GM21737 (cell line): ENCODE measurements around the gene SETD1A.
A peak's percentile ranks its signal among the peaks of the same experiment; 100 is the strongest.
"Not testable (repeated sequence)": the region's sequence is repeated elsewhere in the genome, so short reads cannot be mapped to it uniquely, and the experiment has no call there.

ENCODE experiments used
- ATAC-seq: cut with Tn5 transposase; IDR thresholded peaks from one replicate; pipeline ENCODE4 v1.9.1; 2021; ENCODE audit warnings: mild to moderate bottlenecking, moderate library complexity; ENCODE audit not compliant: unreplicated experiment

The SETD1A gene

GRCh38 chr16:30928390-30928789 is 29.2 kb upstream of the SETD1A start:
- ATAC-seq: no peak

GRCh38 chr16:30929167-30929566 is 28.4 kb upstream of the SETD1A start:
- no peak for ATAC-seq

DNA sequence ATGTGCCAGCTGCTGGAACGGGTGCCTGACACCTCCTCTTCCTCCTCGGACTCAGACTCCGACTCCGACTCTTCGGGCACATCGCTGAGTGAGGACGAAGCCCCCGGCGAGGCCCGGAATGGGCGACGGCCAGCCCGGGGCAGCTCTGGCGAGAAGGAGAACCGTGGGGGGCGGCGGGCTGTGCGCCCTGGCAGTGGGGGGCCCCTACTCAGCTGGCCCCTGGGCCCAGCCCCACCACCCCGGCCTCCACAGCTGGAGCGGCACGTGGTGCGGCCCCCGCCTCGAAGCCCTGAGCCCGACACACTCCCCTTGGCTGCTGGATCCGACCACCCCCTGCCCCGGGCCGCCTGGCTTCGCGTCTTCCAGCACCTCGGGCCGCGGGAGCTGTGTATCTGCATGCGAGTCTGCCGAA is 27.4 kb upstream of the SETD1A start:
- ATAC-seq: no peak

- no peak for ATAC-seq
These were observed 26.4 kb upstream of the SETD1A start for GRCh38 chr16:30931068-30931650.

DNA sequence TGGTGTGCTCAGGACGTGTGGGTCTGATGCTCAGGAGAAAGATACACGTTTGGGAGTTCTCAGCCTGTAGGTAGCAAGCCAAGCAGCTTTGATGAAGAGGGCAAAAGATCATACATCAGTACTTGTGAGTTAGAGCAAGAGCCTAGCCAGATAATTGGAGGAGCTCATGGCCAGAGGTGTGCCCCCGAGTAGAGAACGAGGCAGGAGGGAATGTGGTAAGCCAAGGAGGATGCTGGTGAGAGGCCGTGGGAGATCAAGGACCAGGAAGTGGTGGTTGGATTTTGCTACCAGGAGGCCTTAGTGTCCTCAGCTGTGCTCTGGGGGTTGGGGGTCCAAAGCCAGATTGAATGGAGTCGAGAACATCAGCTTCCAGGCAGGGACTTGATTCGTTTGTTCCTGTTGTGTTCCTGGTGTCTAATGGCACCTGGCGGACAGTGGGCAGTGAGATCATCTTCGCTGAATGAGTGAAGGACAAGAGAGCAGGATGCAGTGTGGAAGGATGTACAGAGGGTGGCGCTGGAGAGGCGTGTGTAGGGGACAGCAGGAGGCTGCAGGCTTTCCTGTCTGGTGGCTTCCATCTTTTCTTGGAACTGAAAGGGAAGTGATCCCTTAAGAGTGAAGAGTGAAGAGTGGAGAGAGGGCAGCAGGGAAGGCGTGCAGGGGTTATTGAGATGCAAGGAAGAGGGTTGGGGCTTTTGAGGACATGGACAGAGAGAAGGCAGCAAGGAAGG is 22.6 kb upstream of the SETD1A start:
- no peak for ATAC-seq

DNA sequence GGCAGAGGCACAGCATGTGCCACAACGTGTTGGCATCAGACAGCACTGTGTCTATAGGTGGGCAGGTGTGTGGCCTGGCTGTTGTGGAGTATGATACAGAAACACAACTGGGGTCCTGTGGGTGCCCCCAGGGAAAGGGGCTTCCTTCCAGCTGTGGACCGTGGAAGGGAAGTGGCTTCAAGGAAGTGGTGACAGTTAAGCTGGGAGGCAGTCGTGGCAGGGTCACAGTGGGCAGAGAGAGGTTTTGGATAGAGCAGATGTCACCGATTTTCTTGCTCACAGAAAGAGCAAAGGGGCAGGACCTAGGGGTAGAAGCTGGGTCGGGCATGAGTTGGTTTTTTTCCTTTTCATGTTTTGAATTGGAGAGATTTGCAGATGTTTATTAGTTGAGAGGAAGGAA is 19.9 kb upstream of the SETD1A start:
- no peak for ATAC-seq

DNA sequence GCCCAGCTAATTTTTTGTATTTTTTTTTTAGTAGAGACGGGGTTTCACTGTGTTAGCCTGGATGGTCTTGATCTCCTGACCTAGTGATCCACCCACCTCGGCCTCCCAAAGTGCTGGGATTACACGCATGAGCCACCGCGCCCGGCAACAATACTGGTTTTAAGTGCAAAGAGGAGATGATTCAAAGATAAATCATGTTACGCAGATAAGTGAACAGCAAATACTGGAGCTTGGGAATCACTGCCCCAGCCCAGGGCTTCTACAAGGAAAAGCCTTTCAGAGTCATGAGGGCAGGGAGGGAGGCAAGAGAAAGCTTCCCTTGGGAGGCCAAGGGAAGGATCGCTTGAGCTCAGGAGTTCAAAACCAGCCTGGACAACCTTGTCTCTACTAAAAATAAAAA is 18.0 kb upstream of the SETD1A start:
- ATAC-seq: not testable (repeated sequence)

DNA sequence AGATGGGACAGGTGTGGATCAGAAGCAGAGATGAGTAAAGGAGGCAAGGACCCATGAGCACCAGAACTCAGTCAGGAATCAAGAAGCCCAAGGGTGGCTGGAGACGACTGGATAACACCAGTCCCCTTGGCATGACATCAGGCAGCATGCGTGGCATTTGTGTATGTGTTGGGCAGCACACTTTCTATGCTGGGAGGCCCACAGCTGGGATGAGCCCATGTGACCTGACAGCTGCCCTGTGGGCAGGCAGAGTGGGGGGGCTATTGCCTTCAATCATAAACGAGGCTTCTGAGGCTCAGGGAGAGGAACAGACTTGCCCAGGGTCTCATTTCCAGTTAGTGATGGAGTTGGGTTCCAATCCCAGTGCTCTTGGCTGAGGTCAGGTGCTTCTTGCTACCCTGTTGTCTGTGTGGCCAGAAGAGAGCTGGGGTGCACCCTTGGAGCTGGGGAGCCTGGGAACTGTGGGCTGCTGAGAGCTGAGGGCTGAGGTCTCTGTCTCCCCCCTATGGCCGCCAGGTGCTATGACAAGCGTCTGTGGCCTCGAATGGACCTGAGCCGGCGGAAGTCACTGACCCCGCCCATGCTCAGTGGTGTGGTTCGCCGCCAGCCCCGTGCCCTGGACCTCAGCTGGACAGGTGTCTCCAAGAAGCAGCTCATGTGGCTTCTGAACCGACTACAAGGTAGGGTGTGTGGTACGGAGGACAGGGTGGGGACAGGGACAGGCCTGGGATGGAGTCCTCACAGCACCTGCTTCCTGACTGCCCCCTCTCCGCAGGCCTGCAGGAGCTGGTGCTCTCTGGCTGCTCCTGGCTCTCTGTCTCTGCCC is 15.7 kb upstream of the SETD1A start:
- peak; percentile 78 for ATAC-seq

- no peak for ATAC-seq
These were observed 15.1 kb upstream of the SETD1A start for GRCh38 chr16:30942426-30942806.

GRCh38 chr16:30944352-30944751 is 13.2 kb upstream of the SETD1A start:
- ATAC-seq: no peak

DNA sequence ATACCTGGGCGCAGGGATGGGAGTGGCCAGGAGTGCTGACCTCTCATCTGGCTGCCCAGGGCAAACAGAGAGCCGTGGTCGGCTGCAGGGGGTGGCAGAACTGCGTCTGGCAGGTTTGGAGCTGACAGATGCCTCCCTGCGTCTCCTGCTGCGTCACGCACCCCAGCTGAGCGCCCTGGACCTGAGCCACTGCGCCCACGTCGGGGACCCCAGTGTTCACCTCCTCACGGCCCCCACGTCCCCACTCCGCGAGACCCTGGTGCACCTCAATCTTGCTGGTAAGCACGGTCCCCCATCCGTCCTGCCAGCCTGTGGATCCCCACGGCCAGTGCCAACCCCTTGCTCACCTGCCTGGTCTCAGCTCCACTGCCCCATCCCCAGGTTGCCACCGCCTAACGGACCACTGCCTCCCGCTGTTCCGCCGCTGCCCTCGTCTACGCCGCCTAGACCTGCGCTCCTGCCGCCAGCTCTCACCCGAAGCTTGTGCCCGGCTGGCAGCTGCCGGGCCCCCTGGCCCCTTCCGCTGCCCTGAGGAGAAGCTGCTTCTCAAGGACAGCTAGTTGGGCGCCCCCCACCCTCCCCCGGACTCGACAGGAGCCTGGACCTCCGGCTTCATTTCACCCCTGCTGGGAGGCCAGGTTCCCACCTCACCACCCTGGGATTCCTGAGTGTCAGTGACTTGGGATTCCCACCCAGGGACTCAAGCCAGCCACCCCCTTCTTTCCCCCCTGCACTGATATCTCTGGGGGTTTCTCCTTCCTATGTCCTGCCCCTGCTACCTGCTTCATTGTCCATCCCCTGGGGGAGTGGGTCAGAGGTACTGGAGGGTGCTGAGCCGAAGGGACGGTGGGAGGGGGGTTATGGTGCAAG is 10.6 kb upstream of the SETD1A start:
- no peak for ATAC-seq

DNA sequence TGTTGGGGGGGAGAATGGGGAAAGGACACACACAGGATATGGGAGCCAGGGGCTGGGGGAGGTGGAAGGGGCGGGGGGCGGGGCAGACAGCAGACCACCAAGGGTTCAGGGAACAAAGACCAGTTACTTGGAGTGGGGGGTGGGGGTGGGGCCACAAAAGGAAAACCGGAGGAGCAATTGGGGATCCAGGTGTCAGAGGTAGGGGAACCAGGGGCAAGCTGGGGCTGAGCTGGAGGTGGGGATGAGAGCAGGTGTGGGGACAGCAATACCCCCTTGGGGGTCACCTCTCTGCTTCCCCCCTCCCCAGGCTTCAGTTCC is 10.1 kb upstream of the SETD1A start:
- no peak for ATAC-seq

- no peak for ATAC-seq
These were observed 9.5 kb upstream of the SETD1A start for GRCh38 chr16:30947859-30948666.

- peak; percentile 68 for ATAC-seq
These were observed 8.6 kb upstream of the SETD1A start, which contains the start of gene ORAI3 for GRCh38 chr16:30948667-30949649. TSS of gene ORAI3 (plus strand) at chr16:30949068. CDS start at chr16:30949290, 222 bp downstream.

DNA sequence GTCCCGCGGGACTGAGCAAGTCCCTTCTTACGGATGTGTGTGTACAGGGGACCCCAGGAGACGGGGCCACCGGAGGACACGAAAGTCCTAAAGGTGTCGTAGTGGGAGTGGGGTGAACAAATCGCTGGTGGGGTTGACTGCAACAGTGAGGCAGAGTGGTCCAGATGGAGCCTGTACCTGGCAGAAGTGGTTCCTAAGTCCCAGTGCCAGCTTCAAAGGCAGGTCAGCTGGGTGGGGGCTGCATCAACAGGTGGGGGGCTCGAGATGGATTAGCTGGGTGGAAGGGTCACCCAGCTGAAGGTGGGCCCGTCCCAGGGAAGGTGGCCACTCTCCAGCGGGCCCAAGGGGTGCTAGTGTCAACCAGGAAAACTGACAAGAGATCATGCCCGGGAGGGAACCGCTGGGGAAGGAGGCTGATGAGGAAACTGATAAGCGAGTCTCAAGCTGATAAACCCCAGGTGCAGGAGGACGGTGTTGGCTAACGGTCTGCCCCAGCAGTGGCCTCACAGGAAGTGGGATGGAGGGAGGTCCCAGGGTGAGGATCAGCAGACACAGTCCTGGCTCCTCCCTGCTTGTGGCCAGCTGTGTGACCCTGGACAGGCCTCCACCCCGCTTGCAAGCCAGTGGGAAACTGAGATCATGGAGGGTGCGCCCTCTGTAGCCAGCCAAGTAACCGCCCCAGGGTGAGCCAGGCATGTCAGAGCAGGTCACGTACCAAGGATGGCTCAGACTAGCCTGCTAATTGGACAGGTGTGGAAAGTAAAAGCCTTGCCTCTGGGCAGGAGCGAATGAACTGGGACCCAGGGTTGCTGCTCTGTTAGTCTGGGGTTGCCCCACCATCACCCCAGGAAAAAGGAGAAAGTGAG is 7.7 kb upstream of the SETD1A start:
- peak; percentile 49 for ATAC-seq

- ATAC-seq: no peak
These were observed 7.0 kb upstream of the SETD1A start for GRCh38 chr16:30950516-30951065.

DNA sequence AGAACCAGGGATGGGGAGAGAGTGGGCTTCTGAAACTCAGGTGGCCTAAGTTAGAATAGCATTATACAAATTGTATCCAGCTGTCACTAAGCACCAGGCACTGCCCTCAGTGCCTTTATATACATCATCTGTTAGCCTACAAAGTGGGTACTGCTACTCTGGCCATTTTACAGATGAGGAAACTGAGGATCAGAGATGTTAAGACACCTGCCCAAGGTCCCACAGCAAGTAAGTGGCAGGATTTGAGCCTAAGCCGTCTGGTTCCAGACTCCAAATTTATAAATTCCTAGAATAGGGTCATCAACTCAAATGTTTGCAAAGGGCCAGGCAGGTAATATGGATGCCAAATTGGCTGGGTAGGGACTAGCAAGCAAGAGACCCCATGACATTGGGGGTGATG is 6.4 kb upstream of the SETD1A start:
- ATAC-seq: no peak

DNA sequence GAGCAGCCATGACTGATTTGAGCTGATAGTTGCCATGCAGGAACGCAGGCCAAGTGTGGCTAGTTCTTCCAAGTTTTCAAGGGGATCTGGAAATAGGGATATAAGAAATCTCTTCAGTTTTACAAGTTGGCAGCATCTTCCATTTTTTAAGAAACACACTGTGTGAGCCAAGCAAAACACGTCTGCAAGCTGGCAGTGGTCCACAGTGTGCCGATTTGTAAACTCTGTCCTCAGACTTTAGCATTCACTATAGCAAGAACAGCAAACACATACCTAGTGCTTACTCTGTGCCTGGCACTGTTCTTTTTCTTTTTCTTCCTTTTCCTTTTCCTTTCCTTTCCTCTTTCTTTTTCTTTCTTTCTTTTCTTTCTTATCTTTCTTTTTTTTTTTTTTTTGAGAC is 5.8 kb upstream of the SETD1A start:
- no peak for ATAC-seq
